HG03025 (cell line): ENCODE data around the gene MEGF10.
"Not testable (repeated sequence)": the region's sequence is repeated elsewhere in the genome, so short reads cannot be mapped to it uniquely, and the experiment has no call there.

Source experiments
- ATAC-seq: cut with Tn5 transposase; IDR thresholded peaks from one replicate; pipeline ENCODE4 v1.9.1; 2021; ENCODE audit warnings: mild to moderate bottlenecking, moderate library complexity; ENCODE audit not compliant: unreplicated experiment, low FRiP score

Gene MEGF10

DNA sequence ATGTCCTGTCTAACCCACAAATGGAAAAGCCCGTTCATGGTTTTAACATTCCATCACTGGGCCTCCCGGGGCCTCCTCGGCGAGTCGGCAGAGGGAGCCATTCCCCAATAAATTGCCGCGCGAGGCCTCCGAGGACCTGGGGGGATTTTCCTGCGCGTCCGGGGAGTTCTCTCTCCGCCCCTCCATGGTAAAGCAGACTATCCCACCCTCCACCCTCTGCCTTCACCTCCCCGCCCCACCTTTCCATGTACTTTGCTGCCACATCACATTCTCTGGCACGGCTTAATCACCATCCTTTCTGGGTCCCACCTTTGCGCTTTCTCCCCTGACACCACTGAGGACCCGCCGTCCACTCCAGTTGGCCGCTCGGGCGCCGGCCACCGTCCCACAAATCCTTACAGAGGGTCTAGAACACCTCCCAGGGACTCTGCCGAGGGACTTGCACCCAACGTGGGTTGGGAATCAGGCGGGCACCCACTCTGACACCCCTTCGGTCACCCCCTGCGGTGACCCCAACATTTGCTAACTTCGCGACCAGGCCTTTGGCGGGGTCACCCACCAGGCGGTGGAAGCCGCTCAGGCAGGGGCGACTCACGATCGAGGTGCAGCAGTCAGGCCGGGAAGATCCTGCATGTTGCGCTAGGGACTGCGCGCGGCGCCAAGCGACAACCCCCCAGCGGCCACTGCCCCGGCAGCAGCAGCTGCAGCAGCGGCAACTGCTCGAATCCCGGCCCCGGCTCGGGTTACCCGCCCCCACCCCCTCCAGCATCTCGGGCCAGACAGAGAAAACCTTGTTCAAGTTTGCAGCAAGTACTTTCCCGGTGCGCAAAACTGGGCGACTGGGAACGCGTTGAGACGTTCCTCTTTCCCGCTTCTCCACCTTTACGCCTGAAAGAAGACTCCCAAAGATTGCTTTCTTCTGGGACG, at the start of gene MEGF10:
MEGF10 (plus strand) TSS at position 778 of the 927 bp plus-strand sequence. CDS start 40,513 bp downstream, outside the sequence.
- ATAC-seq, result no peak

DNA sequence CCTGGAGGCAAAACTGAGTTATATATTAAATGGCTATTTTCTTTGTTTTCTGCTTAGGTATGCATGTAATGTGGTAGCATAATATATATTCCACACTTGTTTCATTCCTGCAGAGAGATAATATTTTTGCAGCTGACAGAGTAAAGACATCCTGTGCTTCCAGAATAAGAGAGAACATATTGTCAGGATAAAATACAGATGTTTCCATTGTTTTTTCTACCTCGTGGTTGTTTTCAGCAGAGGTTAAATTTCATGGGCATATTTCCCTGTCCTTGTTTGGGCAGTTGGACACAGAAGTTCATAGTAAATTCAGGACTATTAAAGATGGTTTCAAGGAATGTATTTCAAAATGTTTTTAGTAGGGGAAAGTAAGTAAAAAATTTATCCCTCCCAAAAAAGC, 47.6 kb upstream of the MEGF10 start:
- no peak for ATAC-seq

DNA sequence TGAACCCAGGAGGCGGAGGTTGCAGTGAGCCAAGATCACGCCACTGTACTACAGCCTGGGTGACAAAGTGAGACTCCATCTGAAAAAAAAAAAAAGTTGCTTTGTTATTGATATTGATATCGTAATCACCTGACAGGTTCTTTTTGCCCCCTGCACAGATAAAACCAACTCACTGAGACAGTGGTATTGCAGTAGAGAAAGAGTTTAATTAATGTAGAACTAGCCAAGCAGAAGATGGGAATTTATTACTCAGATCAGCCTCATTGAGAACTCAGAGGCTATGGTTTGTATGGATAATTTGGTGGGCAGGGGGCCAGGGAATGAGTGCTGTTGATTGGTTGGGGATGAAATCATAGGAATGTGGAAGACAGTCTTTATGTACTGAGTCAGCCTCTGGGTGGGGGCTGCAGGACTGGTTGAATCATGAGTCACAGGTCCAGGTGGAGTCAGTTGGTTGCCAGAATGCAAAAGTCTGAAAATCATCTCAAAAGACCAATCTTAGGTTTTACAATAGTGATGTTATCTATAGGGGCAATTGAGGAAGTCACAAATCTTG, 35.8 kb upstream of the MEGF10 start:
- ATAC-seq, result no peak

GRCh38 chr5:127256886-127257597, 33.6 kb upstream of the MEGF10 start:
- no peak for ATAC-seq

DNA sequence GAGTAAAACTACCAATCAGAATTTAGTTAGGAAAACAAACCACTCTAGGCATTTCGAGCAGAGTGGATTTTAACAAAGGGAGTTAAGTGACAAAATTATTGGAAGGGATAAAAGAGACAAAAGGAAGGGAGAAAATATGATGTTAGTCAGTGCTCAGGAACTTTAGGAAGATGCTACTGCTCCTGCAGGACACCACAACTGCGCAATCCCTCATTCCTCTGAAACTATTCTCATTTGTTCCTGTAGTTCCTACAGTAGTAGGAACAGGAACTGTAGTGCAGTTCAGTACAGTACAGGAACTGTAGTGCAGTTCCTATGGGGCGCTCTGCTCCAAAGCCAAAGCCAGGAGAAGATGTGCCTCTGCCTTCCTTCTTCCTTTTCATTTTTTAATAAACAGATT, 29.9 kb upstream of the MEGF10 start:
- no peak for ATAC-seq

- ATAC-seq, result not testable (repeated sequence)
These were observed 25.1 kb upstream of the MEGF10 start for GRCh38 chr5:127265473-127265872.

DNA sequence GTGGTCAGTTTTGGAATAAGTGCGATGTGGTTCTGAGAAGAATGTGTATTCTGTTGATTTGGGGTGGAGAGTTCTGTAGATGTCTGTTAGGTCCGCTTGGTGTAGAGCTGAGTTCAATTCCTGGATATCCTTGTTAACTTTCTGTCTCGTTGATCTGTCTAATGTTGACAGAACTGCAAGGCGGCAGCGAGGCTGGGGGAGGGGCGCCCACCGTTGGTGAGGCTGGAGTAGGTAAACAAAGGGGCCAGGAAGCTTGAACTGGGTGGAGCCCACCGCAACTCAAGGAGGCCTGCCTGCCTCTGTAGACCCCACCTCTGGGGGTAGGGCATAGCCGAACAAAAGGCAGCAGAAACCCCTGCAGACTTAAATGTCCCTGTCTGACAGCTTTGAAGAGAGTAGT, 22.3 kb upstream of the MEGF10 start:
- not testable (repeated sequence) for ATAC-seq

GRCh38 chr5:127270713-127271112, 19.9 kb upstream of the MEGF10 start:
- not testable (repeated sequence) for ATAC-seq

- no peak for ATAC-seq
These were observed 14.9 kb upstream of the MEGF10 start for GRCh38 chr5:127275641-127276193.

GRCh38 chr5:127280491-127281220, 9.9 kb upstream of the MEGF10 start:
- ATAC-seq, result no peak

GRCh38 chr5:127281609-127282008, 9.0 kb upstream of the MEGF10 start:
- ATAC-seq, result no peak

GRCh38 chr5:127288676-127289075, 1.9 kb upstream of the MEGF10 start:
- no peak for ATAC-seq

GRCh38 chr5:127290946-127291693, 524 bp downstream of the MEGF10 start:
- ATAC-seq, result no peak

- ATAC-seq, result no peak
These were observed 1.6 kb downstream of the MEGF10 start for GRCh38 chr5:127292030-127292735.

- ATAC-seq, result no peak
These were observed 2.8 kb downstream of the MEGF10 start for GRCh38 chr5:127293373-127293772.

- ATAC-seq, result no peak
These were observed 4.2 kb downstream of the MEGF10 start for GRCh38 chr5:127294829-127295228.

GRCh38 chr5:127295454-127295853, 4.9 kb downstream of the MEGF10 start:
- no peak for ATAC-seq

GRCh38 chr5:127296321-127296720, 5.7 kb downstream of the MEGF10 start:
- no peak for ATAC-seq

DNA sequence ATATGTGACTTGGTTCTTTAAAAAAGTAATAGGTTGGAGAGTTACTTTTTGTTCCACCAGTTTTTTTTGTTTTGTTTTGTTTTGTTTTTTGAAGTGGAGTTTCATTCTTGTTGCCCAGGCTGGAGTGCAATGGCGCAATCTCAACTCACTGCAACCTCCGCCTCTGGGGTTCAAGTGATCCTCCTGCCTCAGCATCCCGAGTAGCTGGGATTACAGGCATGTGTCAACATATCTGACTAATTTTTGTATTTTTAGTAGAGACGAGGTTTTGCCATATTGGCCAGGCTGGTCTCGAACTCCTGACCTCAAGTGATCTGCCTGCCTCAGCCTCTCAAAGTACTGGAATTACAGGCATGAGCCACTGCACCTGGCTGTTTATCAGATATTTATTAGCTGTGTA, 6.3 kb downstream of the MEGF10 start:
- not testable (repeated sequence) for ATAC-seq
